ENCODE results near the gene ABI3BP. TPM values are rescaled to one million over a fixed set of nuclear protein-coding genes. Genes with fewer than 3 reads are reported as not detected.

Gene ABI3BP
- total RNA-seq, 1 experiment from 2014 or later = 0.15 TPM

DNA sequence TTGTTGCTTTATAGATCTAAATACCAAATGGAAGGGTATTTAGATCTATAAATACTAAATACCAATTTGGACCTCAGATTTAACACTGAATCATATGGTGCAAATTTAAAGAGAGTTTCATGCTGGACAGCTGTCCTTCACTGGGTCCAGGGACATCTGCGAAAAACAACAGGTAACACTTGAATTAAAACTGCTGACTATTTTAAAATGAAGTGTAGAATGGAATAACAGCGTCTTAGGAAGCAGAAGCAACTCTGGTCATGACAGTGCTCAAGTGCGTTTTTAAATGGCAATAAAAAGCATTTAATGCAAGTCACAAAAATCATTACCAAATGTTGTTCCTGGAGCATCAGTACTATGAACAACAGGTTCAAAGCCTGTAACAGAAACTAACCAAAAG lies 177.6 kb downstream of the ABI3BP start:
- CTCF ChIA-PET = no interaction called here
- RAD21 ChIA-PET (ENCODE audit: low non-redundant PET in 1 of 2, low total read pairs in 2 of 2, uncharacterized antibody in 2 of 2, unreplicated experiment in 2 of 2) = no interaction called here
- BruUV-seq (replicated peaks) = no TSS peak

More for the DNA sequence above, 177.6 kb downstream of the ABI3BP start:
- Histone ChIP-seq H3K27ac (ENCODE audit: low read depth, low read length) (no peak overlapping the region), H3K4me3 (replicated peaks in 1 of 2; ENCODE audit: low read depth in 1 of 2, low read length in 2 of 2) (no peak overlapping the region), H3K27me3 (ENCODE audit: insufficient read depth, low read length) (no peaks in the 10 kb centered on the region), H3K9ac (ENCODE audit: low read length) (no peak overlapping the region), H3K9me2 (ENCODE audit: insufficient read depth) (no peaks in the 10 kb centered on the region; the same call in 1 of the 2 replicates), H3K36me3 (ENCODE audit: control insufficient read depth in 1 of 2, insufficient read depth in 2 of 2, low read length in 2 of 2) (no peaks in the 10 kb centered on the region), H3K4me1 (ENCODE audit: control insufficient read depth in 1 of 2, insufficient read depth in 2 of 2, low read length in 2 of 2) (no peaks in the 10 kb centered on the region), H2AFZ (ENCODE audit: low read depth, low read length, poor library complexity, severe bottlenecking) (no peak overlapping the region), H3K9me3 (ENCODE audit: control insufficient read depth in 1 of 2, insufficient read depth in 1 of 2, low read depth in 1 of 2, low read length in 2 of 2) (no peaks in the 10 kb centered on the region), H3K79me2 (ENCODE audit: insufficient read depth, low read length) (no peaks in the 10 kb centered on the region), H4K20me1 (ENCODE audit: insufficient read depth) (no peaks in the 10 kb centered on the region), H3K4me2 (ENCODE audit: low read length) (no peak overlapping the region)
- no peak for ATAC-seq
- intact Hi-C loops (cut with micrococcal nuclease) = no loop called here
- TF ChIP-seq CEBPB (IDR thresholded peaks at IDR 0.05; ENCODE audit: low read depth) = no peak
- no peak for TF ChIP-seq FOSL1 (IDR thresholded peaks at IDR 0.05; ENCODE audit: low read depth)
- no peak for TF ChIP-seq SIN3A (IDR thresholded peaks at IDR 0.05; ENCODE audit: low read depth)
- TF ChIP-seq POLR2A (IDR thresholded peaks at IDR 0.05; ENCODE audit: borderline replicate concordance, extremely low read depth, insufficient read depth, insufficient read length) = no peak
- TF ChIP-seq SP1 (IDR thresholded peaks at IDR 0.05; ENCODE audit: low read depth) = no peak
- TF ChIP-seq ELF1 (IDR thresholded peaks at IDR 0.05; ENCODE audit: borderline replicate concordance, low read depth) = no peak
- TF ChIP-seq ZFX (IDR thresholded peaks at IDR 0.05) = no peak
- TF ChIP-seq EGR1 (IDR thresholded peaks at IDR 0.05; ENCODE audit: low read depth) = no peak
- no peak for TF ChIP-seq EZH2phosphoT487 (IDR thresholded peaks at IDR 0.05; ENCODE audit: borderline replicate concordance)
- no peak for TF ChIP-seq RAD21 (IDR thresholded peaks at IDR 0.05; ENCODE audit: low read depth)
- TF ChIP-seq JUND (IDR thresholded peaks at IDR 0.05) = no peak
- TF ChIP-seq, protein P1, sequence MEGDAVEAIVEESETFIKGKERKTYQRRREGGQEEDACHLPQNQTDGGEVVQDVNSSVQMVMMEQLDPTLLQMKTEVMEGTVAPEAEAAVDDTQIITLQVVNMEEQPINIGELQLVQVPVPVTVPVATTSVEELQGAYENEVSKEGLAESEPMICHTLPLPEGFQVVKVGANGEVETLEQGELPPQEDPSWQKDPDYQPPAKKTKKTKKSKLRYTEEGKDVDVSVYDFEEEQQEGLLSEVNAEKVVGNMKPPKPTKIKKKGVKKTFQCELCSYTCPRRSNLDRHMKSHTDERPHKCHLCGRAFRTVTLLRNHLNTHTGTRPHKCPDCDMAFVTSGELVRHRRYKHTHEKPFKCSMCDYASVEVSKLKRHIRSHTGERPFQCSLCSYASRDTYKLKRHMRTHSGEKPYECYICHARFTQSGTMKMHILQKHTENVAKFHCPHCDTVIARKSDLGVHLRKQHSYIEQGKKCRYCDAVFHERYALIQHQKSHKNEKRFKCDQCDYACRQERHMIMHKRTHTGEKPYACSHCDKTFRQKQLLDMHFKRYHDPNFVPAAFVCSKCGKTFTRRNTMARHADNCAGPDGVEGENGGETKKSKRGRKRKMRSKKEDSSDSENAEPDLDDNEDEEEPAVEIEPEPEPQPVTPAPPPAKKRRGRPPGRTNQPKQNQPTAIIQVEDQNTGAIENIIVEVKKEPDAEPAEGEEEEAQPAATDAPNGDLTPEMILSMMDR (IDR thresholded peaks at IDR 0.05 in 2 of 3, conservative IDR thresholded peaks at IDR 0.05 in 1 of 3; ENCODE audit: borderline replicate concordance in 1 of 3, insufficient read depth in 1 of 3, low read depth in 2 of 3, low read length in 2 of 3) = no peak
- TF ChIP-seq TCF7L2 (IDR thresholded peaks at IDR 0.05; ENCODE audit: borderline replicate concordance, extremely low read depth, insufficient read depth, insufficient read length) = no peak
- no peak for TF ChIP-seq REST (IDR thresholded peaks at IDR 0.05; ENCODE audit: low read depth)
- TF ChIP-seq SRF (IDR thresholded peaks at IDR 0.05; ENCODE audit: low read depth) = no peak
- no peak for TF ChIP-seq ZBTB33 (IDR thresholded peaks at IDR 0.05; ENCODE audit: extremely low read depth, insufficient replicate concordance, low read length)
- no peak for TF ChIP-seq ZNF274 (IDR thresholded peaks at IDR 0.05; ENCODE audit: low read depth, low read length)
- TF ChIP-seq EZH2 (IDR thresholded peaks at IDR 0.05) = no peak
- POLR2A ChIA-PET = no interaction called here
- DNase-seq (ENCODE audit: low read depth, low spot score) = no peak
